DND-41 (cell line): ENCODE data around the gene MAFG.

ENCODE experiments used
- ATAC-seq: fragments of 200-7000 bp; cut with Tn5 transposase; 3 replicates; pipeline ENCODE4 v1.9.1; 2021; ENCODE audit warnings: low read depth; ENCODE audit not compliant: insufficient read depth
- DNase-seq: peaks from one replicate; pipeline ENCODE4 v3.0.0-alpha.2; 2020
- H2AFZ ChIP-seq: 2 replicates; pipeline ENCODE4 v1.6.0; 2012; ENCODE audit warnings: low read depth, low read length
- H3K27ac ChIP-seq: 2 replicates; pipeline ENCODE4 v1.5.1; 2012; ENCODE audit warnings: low read length, inconsistent platforms
- H3K27me3 ChIP-seq: fragments of 200-600 bp; sonication (generic); 2 replicates; pipeline ENCODE4 v1.6.0; 2012; ENCODE audit warnings: low read length, mild to moderate bottlenecking, inconsistent platforms; ENCODE audit not compliant: insufficient read depth, poor library complexity
- H3K36me3 ChIP-seq: 2 replicates; pipeline ENCODE4 v1.5.1; 2012; ENCODE audit warnings: low read length, inconsistent platforms; ENCODE audit not compliant: insufficient read depth
- H3K4me1 ChIP-seq: 2 replicates; pipeline ENCODE4 v1.5.1; 2012; ENCODE audit warnings: mild to moderate bottlenecking, low read length; ENCODE audit not compliant: insufficient read depth
- H3K4me2 ChIP-seq: 2 replicates; pipeline ENCODE4 v1.6.0; 2012; ENCODE audit warnings: mild to moderate bottlenecking, moderate library complexity, low read length, inconsistent platforms; ENCODE audit not compliant: insufficient read depth
- H3K4me3 ChIP-seq, 2 experiments: fragments of 200-600 bp in 1 of 2; shearing (Covaris generic) in 1 of 2; 2 replicates each; pipeline ENCODE4 v1.5.1; 2012 to 2016; ENCODE audit warnings: inconsistent platforms in 2 of 2, low read length in 2 of 2, mild to moderate bottlenecking in 2 of 2, low read depth in 1 of 2, moderate library complexity in 1 of 2
- H3K79me2 ChIP-seq: 2 replicates; pipeline ENCODE4 v1.6.0; 2012; ENCODE audit warnings: low read length, inconsistent platforms; ENCODE audit not compliant: insufficient read depth
- H3K9ac ChIP-seq: 2 replicates; pipeline ENCODE4 v1.6.0; 2012; ENCODE audit warnings: low read depth, mild to moderate bottlenecking, inconsistent platforms, low read length, moderate library complexity
- H3K9me3 ChIP-seq: 2 replicates; pipeline ENCODE4 v1.5.1; 2012; ENCODE audit warnings: low read length, moderate library complexity, mild to moderate bottlenecking, inconsistent platforms; ENCODE audit not compliant: insufficient read depth, severe bottlenecking
- H4K20me1 ChIP-seq: 2 replicates; pipeline ENCODE4 v1.6.0; 2012; ENCODE audit warnings: low read length; ENCODE audit not compliant: insufficient read depth
- CTCF ChIP-seq: IDR thresholded peaks from 2 replicates; pipeline ENCODE4 v1.5.1; 2012; ENCODE audit warnings: borderline replicate concordance, low read length, moderate library complexity, mild to moderate bottlenecking; ENCODE audit not compliant: poor library complexity, severe bottlenecking; ENCODE audit errors: extremely low read depth
- EZH2 ChIP-seq: IDR thresholded peaks from 3 replicates; pipeline ENCODE4 v1.6.1; 2012; ENCODE audit warnings: borderline replicate concordance, low read depth, mild to moderate bottlenecking, moderate library complexity, low read length, inconsistent platforms; ENCODE audit not compliant: severe bottlenecking

Gene MAFG

GRCh38 chr17:81929253-81930141 is 2.0 kb upstream of the MAFG start:
- H3K9me3 ChIP-seq: no peaks in the 10 kb centered on the region
- DNase-seq (no peak), ATAC-seq (no peak)
- no peak overlapping the region for H2AFZ ChIP-seq
- H4K20me1 ChIP-seq: peaks cover 22% of the 10 kb centered on the region
- no peaks in the 10 kb centered on the region; the same call in 1 of the 2 replicates for H3K36me3 ChIP-seq
- peaks cover 37% of the 10 kb centered on the region for H3K4me1 ChIP-seq
- H3K4me3 ChIP-seq: 0 out of 4 replicates have a peak overlapping the region, but pooled peaks of 1 of the 2 experiments have one; percentile 75
- peaks cover 30% of the 10 kb centered on the region for H3K79me2 ChIP-seq
- TF ChIP-seq EZH2 (no peak), CTCF (no peak)
- no peaks in the 10 kb centered on the region for H3K27me3 ChIP-seq
- H3K4me2 ChIP-seq: peak overlapping the region; percentile 90
- H3K9ac ChIP-seq: peak overlapping the region; percentile 88; the same call in 1 of the 2 replicates
- no peak overlapping the region for H3K27ac ChIP-seq

GRCh38 chr17:81928544-81929252 is 1.2 kb upstream of the MAFG start:
- peak overlapping the region; percentile 97; the same call in 1 of the 2 replicates for H2AFZ ChIP-seq
- no peaks in the 10 kb centered on the region for H3K27me3 ChIP-seq
- H4K20me1 ChIP-seq: peaks cover 30% of the 10 kb centered on the region
- no peak overlapping the region for H3K27ac ChIP-seq
- H3K79me2 ChIP-seq: peaks cover 38% of the 10 kb centered on the region
- TF ChIP-seq CTCF (no peak), EZH2 (no peak)
- H3K4me1 ChIP-seq: peaks cover 45% of the 10 kb centered on the region
- ATAC-seq (no peak), DNase-seq (no peak)
- H3K4me2 ChIP-seq: peak overlapping the region; percentile 90
- peaks cover 2% of the 10 kb centered on the region; the same call in 1 of the 2 replicates for H3K36me3 ChIP-seq
- peak overlapping the region; percentile 60 to 75; a peak in 3 of 4 replicates for H3K4me3 ChIP-seq
- H3K9me3 ChIP-seq: no peaks in the 10 kb centered on the region
- H3K9ac ChIP-seq: peak overlapping the region; percentile 88

GRCh38 chr17:81927152-81927652 is 333 bp downstream of the MAFG start:
- ATAC-seq: peak; percentile 1; the same call in 1 of the 3 replicates
- H3K27ac ChIP-seq: peak overlapping the region; percentile 72
- H3K4me2 ChIP-seq: peak overlapping the region; percentile 90
- H3K79me2 ChIP-seq: peaks cover 53% of the 10 kb centered on the region
- H3K36me3 ChIP-seq: peaks cover 12% of the 10 kb centered on the region
- peak overlapping the region; percentile 75 to 90; a peak in 3 of 4 replicates for H3K4me3 ChIP-seq
- no peak for DNase-seq
- 0 out of 2 replicates have a peak overlapping the region, but pooled peaks have one; percentile 30 for H2AFZ ChIP-seq
- peak overlapping the region; percentile 88 for H3K9ac ChIP-seq
- TF ChIP-seq EZH2 (no peak), CTCF (peak; percentile 26)
- peaks cover 47% of the 10 kb centered on the region for H3K4me1 ChIP-seq
- H3K9me3 ChIP-seq: no peaks in the 10 kb centered on the region
- no peaks in the 10 kb centered on the region for H3K27me3 ChIP-seq
- H4K20me1 ChIP-seq: peaks cover 43% of the 10 kb centered on the region
